ENCODE measurements around the gene HOATZ.

The HOATZ gene

DNA sequence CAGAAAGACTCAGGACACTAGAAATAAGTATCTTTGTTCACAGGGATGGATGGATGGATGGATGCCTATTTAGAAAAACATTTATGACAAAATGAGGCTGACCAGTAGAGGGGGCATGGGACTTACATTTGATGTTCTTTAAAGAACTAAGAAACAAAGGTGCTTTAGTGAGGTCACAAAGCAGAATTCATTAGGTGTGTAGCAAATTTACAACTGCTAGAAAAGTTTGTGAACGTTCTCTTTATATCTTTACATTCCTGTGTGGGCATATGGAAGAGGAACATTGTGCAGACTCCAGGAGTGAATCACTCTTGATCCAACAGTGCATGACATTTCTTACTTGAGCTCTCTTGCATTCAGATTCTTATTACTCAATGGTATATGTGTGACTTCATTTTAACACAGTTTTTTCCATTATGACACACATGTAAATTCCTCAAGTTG, 71.8 kb downstream of the HOATZ start:
- DNase-seq (ENCODE audit: extremely low read depth, low read depth): no peak
- TF ChIP-seq, protein P1, sequence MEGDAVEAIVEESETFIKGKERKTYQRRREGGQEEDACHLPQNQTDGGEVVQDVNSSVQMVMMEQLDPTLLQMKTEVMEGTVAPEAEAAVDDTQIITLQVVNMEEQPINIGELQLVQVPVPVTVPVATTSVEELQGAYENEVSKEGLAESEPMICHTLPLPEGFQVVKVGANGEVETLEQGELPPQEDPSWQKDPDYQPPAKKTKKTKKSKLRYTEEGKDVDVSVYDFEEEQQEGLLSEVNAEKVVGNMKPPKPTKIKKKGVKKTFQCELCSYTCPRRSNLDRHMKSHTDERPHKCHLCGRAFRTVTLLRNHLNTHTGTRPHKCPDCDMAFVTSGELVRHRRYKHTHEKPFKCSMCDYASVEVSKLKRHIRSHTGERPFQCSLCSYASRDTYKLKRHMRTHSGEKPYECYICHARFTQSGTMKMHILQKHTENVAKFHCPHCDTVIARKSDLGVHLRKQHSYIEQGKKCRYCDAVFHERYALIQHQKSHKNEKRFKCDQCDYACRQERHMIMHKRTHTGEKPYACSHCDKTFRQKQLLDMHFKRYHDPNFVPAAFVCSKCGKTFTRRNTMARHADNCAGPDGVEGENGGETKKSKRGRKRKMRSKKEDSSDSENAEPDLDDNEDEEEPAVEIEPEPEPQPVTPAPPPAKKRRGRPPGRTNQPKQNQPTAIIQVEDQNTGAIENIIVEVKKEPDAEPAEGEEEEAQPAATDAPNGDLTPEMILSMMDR (IDR thresholded peaks at IDR 0.05; ENCODE audit: low read depth, low read length): peak; percentile 65

Data from AG09319 (cell line).